Loucy (cell line): ENCODE data around the gene RIMKLB.

Experiments
- H2AFZ ChIP-seq: fragments of 200-600 bp; sonication (generic); 2 replicates; pipeline ENCODE4 v1.6.0; 2016; ENCODE audit warnings: antibody characterized with exemption, mild to moderate bottlenecking, low read length, moderate library complexity
- H3F3A ChIP-seq: fragments of 200-600 bp; 2 replicates; pipeline ENCODE4 v1.6.0; 2016; ENCODE audit warnings: antibody characterized with exemption, low read depth, mild to moderate bottlenecking
- H3K27me3 ChIP-seq: fragments of 200-600 bp; sonication (generic); 2 replicates; pipeline ENCODE4 v1.6.1; 2014; ENCODE audit warnings: low read length, mild to moderate bottlenecking; ENCODE audit not compliant: insufficient read depth, poor library complexity, severe bottlenecking
- H3K36me3 ChIP-seq: fragments of 200-600 bp; sonication (generic); 2 replicates; pipeline ENCODE4 v1.6.1; 2016; ENCODE audit warnings: low read length; ENCODE audit not compliant: insufficient read depth
- H3K4me1 ChIP-seq: fragments of 200-600 bp; sonication (generic); 2 replicates; pipeline ENCODE4 v1.5.1; 2014; ENCODE audit warnings: low read length, mild to moderate bottlenecking; ENCODE audit not compliant: insufficient read depth, poor library complexity, severe bottlenecking
- H3K4me2 ChIP-seq: fragments of 200-600 bp; sonication (generic); 2 replicates; pipeline ENCODE4 v1.6.0; 2014; ENCODE audit warnings: antibody characterized with exemption, low read length, low read depth, mild to moderate bottlenecking; ENCODE audit not compliant: poor library complexity, severe bottlenecking
- H3K4me3 ChIP-seq: fragments of 200-600 bp; sonication (generic); 2 replicates; pipeline ENCODE4 v1.5.1; 2014; ENCODE audit warnings: low read length, mild to moderate bottlenecking, mixed read lengths; ENCODE audit not compliant: poor library complexity, severe bottlenecking
- H3K79me2 ChIP-seq: fragments of 200-600 bp; sonication (generic); 2 replicates; pipeline ENCODE4 v1.6.1; 2014; ENCODE audit warnings: low read length; ENCODE audit not compliant: insufficient read depth
- H3K9ac ChIP-seq: fragments of 200-600 bp; sonication (generic); 2 replicates; pipeline ENCODE4 v1.6.0; 2014; ENCODE audit warnings: mild to moderate bottlenecking, low read depth, low read length, moderate library complexity; ENCODE audit not compliant: poor library complexity, severe bottlenecking
- H3K9me2 ChIP-seq: fragments of 200-600 bp; sonication (generic); replicated peaks from 2 replicates; pipeline ENCODE4 v1.6.1; 2016; ENCODE audit warnings: low read depth, low read length, mixed read lengths
- H3K9me3 ChIP-seq: fragments of 200-600 bp; sonication (generic); 2 replicates; pipeline ENCODE4 v1.6.1; 2014; ENCODE audit warnings: mild to moderate bottlenecking, antibody characterized with exemption, low read length, low read depth; ENCODE audit not compliant: insufficient read depth
- H4K20me1 ChIP-seq: fragments of 200-600 bp; sonication (generic); 2 replicates; pipeline ENCODE4 v1.6.0; 2014; ENCODE audit warnings: antibody characterized with exemption, low read length, mild to moderate bottlenecking; ENCODE audit not compliant: insufficient read depth, poor library complexity, severe bottlenecking
- CTCF ChIP-seq: fragments of 200-600 bp; sonication (generic); conservative IDR thresholded peaks from 2 replicates; pipeline ENCODE4 v1.5.1; 2014; ENCODE audit warnings: mild to moderate bottlenecking, antibody characterized with exemption, low read length
- EZH2phosphoT487 ChIP-seq: fragments of 200-600 bp; IDR thresholded peaks from 2 replicates; pipeline ENCODE4 v1.6.1; 2018; ENCODE audit warnings: antibody characterized with exemption, mild to moderate bottlenecking, moderate library complexity, borderline replicate concordance

Gene RIMKLB

GRCh38 chr12:8667270-8667669, 30.5 kb upstream of the RIMKLB start:
- Histone ChIP-seq H3F3A (no peaks in the 10 kb centered on the region), H3K4me3 (no peak overlapping the region), H3K4me2 (no peak overlapping the region), H4K20me1 (no peaks in the 10 kb centered on the region), H3K9ac (no peak overlapping the region), H3K79me2 (no peaks in the 10 kb centered on the region), H3K9me2 (no peaks in the 10 kb centered on the region), H3K9me3 (no peaks in the 10 kb centered on the region), H3K27me3 (no peaks in the 10 kb centered on the region), H2AFZ (no peak overlapping the region), H3K4me1 (no peaks in the 10 kb centered on the region), H3K36me3 (no peaks in the 10 kb centered on the region)
- TF ChIP-seq CTCF = no peak
- TF ChIP-seq EZH2phosphoT487 = no peak

- no peak overlapping the region for H3K9ac ChIP-seq
- H3K4me2 ChIP-seq = no peak overlapping the region
- no peaks in the 10 kb centered on the region for H4K20me1 ChIP-seq
- no peaks in the 10 kb centered on the region for H3K9me3 ChIP-seq
- no peaks in the 10 kb centered on the region for H3K4me1 ChIP-seq
- H3K27me3 ChIP-seq = no peaks in the 10 kb centered on the region
- H3K9me2 ChIP-seq = no peaks in the 10 kb centered on the region
- no peak overlapping the region for H3K4me3 ChIP-seq
- no peaks in the 10 kb centered on the region for H3K36me3 ChIP-seq
- H2AFZ ChIP-seq = peak overlapping the region; percentile 32; the same call in 1 of the 2 replicates
- H3F3A ChIP-seq = no peaks in the 10 kb centered on the region
- TF ChIP-seq CTCF (no peak), EZH2phosphoT487 (no peak)
- H3K79me2 ChIP-seq = no peaks in the 10 kb centered on the region
These were observed 29.4 kb upstream of the RIMKLB start for GRCh38 chr12:8668441-8668840.

GRCh38 chr12:8672381-8672780, 25.4 kb upstream of the RIMKLB start:
- peaks cover 23% of the 10 kb centered on the region for H3K4me1 ChIP-seq
- no peaks in the 10 kb centered on the region for H3K9me3 ChIP-seq
- H3K9ac ChIP-seq = no peak overlapping the region
- no peaks in the 10 kb centered on the region for H3F3A ChIP-seq
- H3K79me2 ChIP-seq = no peaks in the 10 kb centered on the region
- no peak overlapping the region for H2AFZ ChIP-seq
- no peaks in the 10 kb centered on the region for H3K36me3 ChIP-seq
- H3K9me2 ChIP-seq = no peaks in the 10 kb centered on the region
- H3K4me2 ChIP-seq = no peak overlapping the region
- no peak overlapping the region for H3K4me3 ChIP-seq
- H4K20me1 ChIP-seq = no peaks in the 10 kb centered on the region
- TF ChIP-seq EZH2phosphoT487 = no peak
- no peak for TF ChIP-seq CTCF
- no peaks in the 10 kb centered on the region for H3K27me3 ChIP-seq
